Measurements from ENCODE around the gene IFNE.
"Not testable (repeated sequence)": the region's sequence is repeated elsewhere in the genome, so short reads cannot be mapped to it uniquely, and the experiment has no call there.

IFNE gene

DNA sequence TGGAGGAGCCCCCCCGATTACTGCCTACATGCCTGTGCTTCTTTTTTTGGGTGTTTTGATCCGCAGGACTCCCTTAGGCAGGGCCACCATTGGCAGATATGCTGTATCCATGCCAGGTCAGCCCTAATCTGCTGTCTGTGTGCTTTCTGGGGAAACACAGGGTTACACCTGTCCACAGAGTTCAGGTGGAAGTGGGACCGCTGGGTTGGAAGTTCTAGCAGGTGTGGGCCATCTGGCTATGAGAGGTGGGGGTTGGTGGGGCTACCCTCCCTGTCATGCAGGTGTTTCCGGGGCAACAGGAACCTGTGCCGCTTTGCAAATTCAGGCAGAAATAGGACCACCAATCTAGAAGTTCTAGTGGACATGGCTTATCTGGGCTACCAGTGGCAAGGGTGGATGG, 17.0 kb downstream of the IFNE start:
- TF ChIP-seq, protein P1, sequence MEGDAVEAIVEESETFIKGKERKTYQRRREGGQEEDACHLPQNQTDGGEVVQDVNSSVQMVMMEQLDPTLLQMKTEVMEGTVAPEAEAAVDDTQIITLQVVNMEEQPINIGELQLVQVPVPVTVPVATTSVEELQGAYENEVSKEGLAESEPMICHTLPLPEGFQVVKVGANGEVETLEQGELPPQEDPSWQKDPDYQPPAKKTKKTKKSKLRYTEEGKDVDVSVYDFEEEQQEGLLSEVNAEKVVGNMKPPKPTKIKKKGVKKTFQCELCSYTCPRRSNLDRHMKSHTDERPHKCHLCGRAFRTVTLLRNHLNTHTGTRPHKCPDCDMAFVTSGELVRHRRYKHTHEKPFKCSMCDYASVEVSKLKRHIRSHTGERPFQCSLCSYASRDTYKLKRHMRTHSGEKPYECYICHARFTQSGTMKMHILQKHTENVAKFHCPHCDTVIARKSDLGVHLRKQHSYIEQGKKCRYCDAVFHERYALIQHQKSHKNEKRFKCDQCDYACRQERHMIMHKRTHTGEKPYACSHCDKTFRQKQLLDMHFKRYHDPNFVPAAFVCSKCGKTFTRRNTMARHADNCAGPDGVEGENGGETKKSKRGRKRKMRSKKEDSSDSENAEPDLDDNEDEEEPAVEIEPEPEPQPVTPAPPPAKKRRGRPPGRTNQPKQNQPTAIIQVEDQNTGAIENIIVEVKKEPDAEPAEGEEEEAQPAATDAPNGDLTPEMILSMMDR (IDR thresholded peaks at IDR 0.05; ENCODE audit: low read depth, low read length): no peak
- no peak overlapping the region for H3K4me3 ChIP-seq (ENCODE audit: low read depth, low read length)

DNA sequence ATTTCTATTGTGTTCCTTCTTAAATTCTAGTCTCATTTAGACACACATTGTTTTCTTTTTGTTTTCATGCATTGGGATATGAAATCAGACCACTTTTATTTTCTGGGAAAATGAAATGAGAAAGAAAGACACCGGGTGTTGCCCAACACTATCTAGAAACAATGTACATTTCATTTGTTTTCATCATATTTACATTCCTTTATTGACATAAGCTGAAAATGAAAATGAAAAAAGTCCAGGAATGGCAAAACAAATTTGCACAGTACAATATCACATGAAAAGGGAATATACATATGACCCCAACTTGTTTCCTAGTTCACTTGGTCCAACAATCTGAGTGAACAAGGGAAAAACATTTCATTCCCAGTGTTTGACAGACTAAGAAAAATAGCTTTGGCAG, 20.7 kb downstream of the IFNE start:
- no peak overlapping the region for H3K4me3 ChIP-seq (ENCODE audit: low read depth, low read length)
- TF ChIP-seq, protein P1 (IDR thresholded peaks at IDR 0.05; ENCODE audit: low read depth, low read length): no peak

DNA sequence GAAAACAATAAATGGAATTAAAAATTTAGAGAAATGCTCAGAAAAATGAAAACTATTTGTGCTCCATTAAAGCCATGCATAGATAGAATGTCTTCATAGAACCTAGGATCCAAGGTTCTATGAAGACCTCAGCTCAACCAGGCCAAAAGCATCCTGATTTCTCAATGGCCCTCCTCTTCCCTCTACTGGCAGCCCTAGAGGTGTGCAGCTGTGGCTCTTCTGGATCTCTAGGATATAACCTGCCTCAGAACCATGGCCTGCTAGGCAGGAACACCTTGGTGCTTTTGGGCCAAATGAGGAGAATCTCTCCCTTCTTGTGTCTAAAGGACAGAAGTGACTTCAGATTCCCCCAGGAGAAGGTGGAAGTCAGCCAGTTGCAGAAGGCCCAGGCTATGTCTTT, 26.8 kb downstream of the IFNE start:
- H3K4me3 ChIP-seq (ENCODE audit: low read depth, low read length): no peak overlapping the region
- TF ChIP-seq, protein P1 (IDR thresholded peaks at IDR 0.05; ENCODE audit: low read depth, low read length): peak; percentile 87

DNA sequence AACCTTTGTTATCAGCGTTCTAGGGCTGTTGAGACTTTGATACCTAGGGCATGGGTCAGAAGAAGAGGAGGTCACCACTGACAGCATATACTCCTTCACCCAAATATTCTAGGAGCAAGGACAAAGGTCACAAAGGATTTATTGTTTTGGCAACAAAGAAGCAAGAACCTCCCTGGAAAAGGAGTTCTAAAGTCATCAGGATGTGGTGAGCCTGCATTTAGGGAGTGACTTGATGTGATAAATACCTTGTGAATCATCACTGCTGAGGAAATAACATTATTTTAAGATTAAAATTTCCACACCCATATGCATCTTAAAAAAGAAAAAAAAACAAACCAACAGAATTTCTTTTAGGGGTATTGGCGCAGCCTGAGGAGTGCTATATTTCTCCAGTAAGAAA, 28.0 kb downstream of the IFNE start:
- TF ChIP-seq, protein P1 (IDR thresholded peaks at IDR 0.05; ENCODE audit: low read depth, low read length): no peak
- no peak overlapping the region for H3K4me3 ChIP-seq (ENCODE audit: low read depth, low read length)

DNA sequence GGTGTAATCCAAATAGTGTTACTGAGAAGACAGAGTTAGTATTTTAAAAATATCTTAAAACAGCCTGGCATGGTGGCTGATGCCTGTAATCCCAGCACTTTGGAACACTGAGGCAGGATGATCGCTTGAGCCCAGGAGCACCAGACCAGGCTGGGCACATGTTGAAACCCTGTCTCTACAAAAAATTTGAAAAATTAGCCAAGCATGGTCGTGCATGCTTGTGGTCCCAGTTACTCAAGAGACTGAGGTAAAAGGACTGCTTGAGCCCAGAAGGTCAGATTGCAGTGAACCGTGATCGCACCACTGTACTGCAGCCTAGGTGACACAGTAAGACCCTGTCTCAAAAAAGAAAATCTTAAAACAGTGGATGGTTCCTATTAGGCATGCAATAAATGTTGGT, 29.4 kb downstream of the IFNE start:
- no peak overlapping the region for H3K4me3 ChIP-seq (ENCODE audit: low read depth, low read length)
- TF ChIP-seq, protein P1 (IDR thresholded peaks at IDR 0.05; ENCODE audit: low read depth, low read length): no peak

DNA sequence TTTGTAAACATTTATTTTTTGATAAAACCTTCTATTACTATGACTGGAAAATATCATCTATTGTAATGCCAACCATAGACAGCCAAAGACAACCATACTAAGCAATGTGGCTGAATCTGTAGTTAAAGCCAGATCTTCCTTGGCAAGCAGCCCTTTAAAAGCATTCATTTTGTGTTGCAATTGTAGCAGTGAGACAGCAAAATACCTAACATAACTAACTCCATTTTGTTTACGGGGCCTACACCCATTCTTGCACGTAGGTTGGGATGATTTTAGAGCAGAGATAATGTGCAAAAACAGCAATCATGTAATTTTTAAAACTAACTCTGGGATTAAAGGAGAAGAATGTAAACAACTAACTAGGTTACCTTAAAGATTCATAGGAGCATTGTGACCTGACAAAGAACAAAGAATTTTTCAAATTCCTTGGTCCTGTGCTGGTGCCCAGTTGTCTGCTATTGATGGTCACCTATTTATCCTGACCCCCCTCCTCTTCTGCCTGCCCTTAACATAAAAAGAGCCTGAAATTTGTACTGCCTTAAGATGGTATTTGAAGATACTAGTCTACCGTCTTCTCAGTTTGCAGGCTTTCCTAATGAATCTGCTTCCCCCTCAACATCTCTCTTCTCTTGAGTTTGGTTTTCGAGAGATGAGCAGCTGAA, 31.2 kb downstream of the IFNE start:
- no peak overlapping the region for H3K4me3 ChIP-seq (ENCODE audit: low read depth, low read length)
- TF ChIP-seq, protein P1 (IDR thresholded peaks at IDR 0.05; ENCODE audit: low read depth, low read length): no peak

DNA sequence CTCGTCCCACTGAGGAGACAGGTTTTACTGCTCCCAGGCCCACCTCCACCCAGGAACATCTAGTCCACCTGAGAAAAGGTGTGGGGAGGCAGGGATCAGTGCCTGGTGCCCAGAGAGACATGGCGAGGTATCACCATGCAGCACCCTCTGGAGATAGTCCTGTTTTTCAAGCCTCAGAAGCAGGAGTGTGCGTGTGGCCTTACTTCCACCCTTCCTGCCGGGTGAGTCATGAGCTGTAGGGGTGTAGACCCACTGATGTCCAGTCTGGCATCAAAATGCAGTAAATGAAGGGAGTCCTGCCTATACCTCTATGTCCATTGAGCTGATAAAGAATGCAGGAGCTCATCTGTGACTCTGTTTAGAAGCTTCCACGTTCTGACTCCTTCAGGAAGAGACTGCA, 32.8 kb downstream of the IFNE start:
- H3K4me3 ChIP-seq (ENCODE audit: low read depth, low read length): not testable (repeated sequence)
